RWPE2 (cell line): ENCODE results near the gene MAP3K7CL.

Experiments
- ATAC-seq: fragments of 200-7000 bp; cut with Tn5 transposase; 3 replicates; pipeline ENCODE4 v1.9.1; 2021; ENCODE audit warnings: low read depth
- DNase-seq: peaks from one replicate; pipeline ENCODE4 v3.0.0-alpha.2; 2020; ENCODE audit warnings: low spot score
- H3K27ac ChIP-seq: fragments of 450-650 bp; 2 replicates; pipeline ENCODE4 v1.5.1; 2017; ENCODE audit warnings: mild to moderate bottlenecking; ENCODE audit not compliant: poor library complexity, severe bottlenecking
- H3K27me3 ChIP-seq: fragments of 250-450 bp; sonication (Bioruptor Pico); 2 replicates; pipeline ENCODE4 v1.5.1; 2021; ENCODE audit warnings: mild to moderate bottlenecking, moderate library complexity; ENCODE audit not compliant: insufficient read depth, poor library complexity, severe bottlenecking
- H3K36me3 ChIP-seq: fragments of 250-450 bp; sonication (Bioruptor Pico); 2 replicates; pipeline ENCODE4 v1.5.1; 2020; ENCODE audit warnings: low read depth, mild to moderate bottlenecking, moderate library complexity
- H3K4me1 ChIP-seq: fragments of 250-450 bp; sonication (Bioruptor Pico); 2 replicates; pipeline ENCODE4 v1.5.1; 2021; ENCODE audit warnings: mild to moderate bottlenecking, moderate library complexity; ENCODE audit not compliant: insufficient read depth, poor library complexity, severe bottlenecking
- H3K4me3 ChIP-seq: fragments of 250-450 bp; sonication (Bioruptor Pico); 2 replicates; pipeline ENCODE4 v1.5.1; 2021; ENCODE audit warnings: mild to moderate bottlenecking, moderate library complexity; ENCODE audit not compliant: severe bottlenecking
- H3K9me3 ChIP-seq: fragments of 250-450 bp; sonication (Bioruptor Pico); 2 replicates; pipeline ENCODE4 v1.5.1; 2021; ENCODE audit warnings: mild to moderate bottlenecking, moderate library complexity; ENCODE audit not compliant: severe bottlenecking
- TF ChIP-seq, protein P1 (sequence below): fragments of 450-650 bp; IDR thresholded peaks from one replicate; pipeline ENCODE4 v1.5.1; 2017; ENCODE audit warnings: mild to moderate bottlenecking, moderate library complexity; ENCODE audit not compliant: poor library complexity, severe bottlenecking

The MAP3K7CL gene

DNA sequence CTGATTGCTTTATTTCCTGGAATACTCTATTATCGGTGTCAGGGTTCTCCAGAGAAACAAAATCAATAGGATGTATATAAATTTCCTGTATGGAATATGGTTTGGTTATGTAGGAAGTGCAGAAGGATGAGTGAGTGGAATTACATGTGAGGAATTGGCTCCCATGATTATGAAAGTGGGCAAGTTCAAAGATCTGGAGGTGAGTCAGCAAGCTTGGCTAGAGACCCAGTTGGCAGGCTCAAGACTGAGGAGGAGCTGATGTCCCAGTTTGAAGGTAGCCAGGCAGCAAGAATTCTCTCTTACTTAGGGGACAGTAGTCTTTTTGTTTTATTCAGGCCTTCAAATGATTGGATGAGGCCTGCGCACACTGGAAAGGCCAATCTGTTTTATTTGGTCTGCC is 57.5 kb downstream of the MAP3K7CL start:
- H3K4me1 ChIP-seq, result peaks cover 42% of the 10 kb centered on the region
- H3K9me3 ChIP-seq, result no peaks in the 10 kb centered on the region
- H3K36me3 ChIP-seq, result no peaks in the 10 kb centered on the region
- DNase-seq, result peak; percentile 66
- no peaks in the 10 kb centered on the region for H3K27me3 ChIP-seq
- TF ChIP-seq, protein P1, sequence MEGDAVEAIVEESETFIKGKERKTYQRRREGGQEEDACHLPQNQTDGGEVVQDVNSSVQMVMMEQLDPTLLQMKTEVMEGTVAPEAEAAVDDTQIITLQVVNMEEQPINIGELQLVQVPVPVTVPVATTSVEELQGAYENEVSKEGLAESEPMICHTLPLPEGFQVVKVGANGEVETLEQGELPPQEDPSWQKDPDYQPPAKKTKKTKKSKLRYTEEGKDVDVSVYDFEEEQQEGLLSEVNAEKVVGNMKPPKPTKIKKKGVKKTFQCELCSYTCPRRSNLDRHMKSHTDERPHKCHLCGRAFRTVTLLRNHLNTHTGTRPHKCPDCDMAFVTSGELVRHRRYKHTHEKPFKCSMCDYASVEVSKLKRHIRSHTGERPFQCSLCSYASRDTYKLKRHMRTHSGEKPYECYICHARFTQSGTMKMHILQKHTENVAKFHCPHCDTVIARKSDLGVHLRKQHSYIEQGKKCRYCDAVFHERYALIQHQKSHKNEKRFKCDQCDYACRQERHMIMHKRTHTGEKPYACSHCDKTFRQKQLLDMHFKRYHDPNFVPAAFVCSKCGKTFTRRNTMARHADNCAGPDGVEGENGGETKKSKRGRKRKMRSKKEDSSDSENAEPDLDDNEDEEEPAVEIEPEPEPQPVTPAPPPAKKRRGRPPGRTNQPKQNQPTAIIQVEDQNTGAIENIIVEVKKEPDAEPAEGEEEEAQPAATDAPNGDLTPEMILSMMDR, result no peak
- H3K27ac ChIP-seq, result peak overlapping the region; percentile 89
- ATAC-seq, result peak; percentile 94
- no peak overlapping the region for H3K4me3 ChIP-seq

DNA sequence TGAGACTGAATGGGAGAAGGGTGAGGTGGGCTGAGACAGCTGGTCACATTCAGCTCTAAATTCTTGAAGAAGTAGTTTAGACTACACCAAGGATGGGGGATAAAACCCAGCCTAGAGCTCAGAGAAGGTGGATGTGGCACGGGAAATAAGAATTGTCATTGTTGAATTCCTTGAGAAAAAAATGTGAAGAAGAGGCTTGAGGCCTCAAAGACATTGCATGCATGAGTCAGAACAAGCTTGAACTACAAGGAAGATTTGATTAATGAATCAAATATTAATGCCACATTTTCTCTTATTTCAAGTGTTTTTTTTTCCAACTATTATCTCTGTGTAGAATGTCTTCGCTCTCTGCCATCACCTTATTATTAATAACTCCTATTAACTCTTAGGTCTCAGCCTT is 58.9 kb downstream of the MAP3K7CL start:
- Histone ChIP-seq H3K4me3 (no peak overlapping the region), H3K27ac (peak overlapping the region; percentile 89), H3K27me3 (no peaks in the 10 kb centered on the region), H3K9me3 (no peaks in the 10 kb centered on the region), H3K36me3 (no peaks in the 10 kb centered on the region), H3K4me1 (peaks cover 40% of the 10 kb centered on the region)
- TF ChIP-seq, protein P1, result no peak
- no peak for DNase-seq
- no peak for ATAC-seq

DNA sequence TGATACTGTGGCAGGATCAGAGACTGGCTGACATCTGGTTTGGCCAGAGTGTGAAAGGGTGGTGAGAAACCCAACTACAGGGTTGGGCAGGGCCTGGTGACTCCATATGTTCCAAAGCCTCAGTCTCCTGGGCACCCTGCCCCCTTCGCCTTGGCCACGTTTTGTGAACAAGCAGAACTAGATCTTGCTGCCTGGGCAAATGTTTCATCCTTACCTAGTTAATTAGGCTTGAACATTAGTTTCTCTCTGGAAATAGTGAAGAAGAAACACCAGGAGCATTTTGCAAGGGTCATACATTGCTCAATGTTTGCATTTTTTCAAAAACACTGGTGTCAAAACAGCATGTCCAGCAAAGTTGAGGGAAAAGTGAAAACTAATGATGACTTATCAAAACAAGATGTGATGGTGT is 60.5 kb downstream of the MAP3K7CL start:
- Histone ChIP-seq H3K36me3 (no peaks in the 10 kb centered on the region), H3K27me3 (no peaks in the 10 kb centered on the region), H3K4me1 (peaks cover 52% of the 10 kb centered on the region), H3K9me3 (no peaks in the 10 kb centered on the region), H3K27ac (peak overlapping the region; percentile 24), H3K4me3 (no peak overlapping the region)
- DNase-seq, result no peak
- TF ChIP-seq, protein P1, result no peak
- no peak for ATAC-seq

DNA sequence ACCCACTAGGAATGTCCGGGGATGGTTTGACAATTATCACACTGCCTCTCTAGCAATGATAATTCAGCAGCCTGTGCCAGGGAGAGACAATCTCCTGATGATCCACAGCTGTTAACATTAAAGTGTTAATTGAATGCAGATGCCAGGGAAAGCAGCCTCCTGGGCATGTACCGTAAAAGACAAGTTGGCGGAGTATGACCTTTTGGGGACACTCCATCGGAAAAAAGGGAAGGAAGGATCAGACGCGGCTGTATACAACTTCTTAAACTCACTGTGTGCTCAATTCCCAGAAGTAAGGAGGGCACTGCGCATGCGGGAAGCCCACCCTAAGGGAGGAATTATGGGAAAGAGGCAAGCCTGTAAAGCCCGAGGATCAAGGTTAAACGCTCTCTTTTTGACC is 62.6 kb downstream of the MAP3K7CL start:
- Histone ChIP-seq H3K27me3 (no peaks in the 10 kb centered on the region), H3K9me3 (no peaks in the 10 kb centered on the region), H3K27ac (no peak overlapping the region), H3K36me3 (no peaks in the 10 kb centered on the region), H3K4me1 (peaks cover 43% of the 10 kb centered on the region), H3K4me3 (no peak overlapping the region)
- TF ChIP-seq, protein P1, result no peak
- DNase-seq (no peak), ATAC-seq (no peak)

- H3K4me1 ChIP-seq, result peaks cover 37% of the 10 kb centered on the region
- no peak overlapping the region for H3K4me3 ChIP-seq
- no peak for DNase-seq
- ATAC-seq, result no peak
- peak overlapping the region; percentile 78 for H3K27ac ChIP-seq
- no peaks in the 10 kb centered on the region for H3K9me3 ChIP-seq
- TF ChIP-seq, protein P1, result no peak
- no peaks in the 10 kb centered on the region for H3K36me3 ChIP-seq
- H3K27me3 ChIP-seq, result no peaks in the 10 kb centered on the region
Observed at GRCh38 chr21:29193901-29194300, 63.5 kb downstream of the MAP3K7CL start.
